Activated T-helper 1 cell treated with anti-CD3 and anti-CD28 coated beads, Interleukin-2, amount 50 U/mL, for 16 hours (primary cell): ENCODE measurements around the gene NPC1.
"Not testable (repeated sequence)": the region's sequence is repeated elsewhere in the genome, so short reads cannot be mapped to it uniquely, and the experiment has no call there.

Source experiments
- DNase-seq, 2 donors: peaks; one replicate each; pipeline ENCODE4 v3.0.0-alpha.2; 2020; ENCODE audit warnings: low read depth in 1 of 2, low spot score in 1 of 2

NPC1 gene

DNA sequence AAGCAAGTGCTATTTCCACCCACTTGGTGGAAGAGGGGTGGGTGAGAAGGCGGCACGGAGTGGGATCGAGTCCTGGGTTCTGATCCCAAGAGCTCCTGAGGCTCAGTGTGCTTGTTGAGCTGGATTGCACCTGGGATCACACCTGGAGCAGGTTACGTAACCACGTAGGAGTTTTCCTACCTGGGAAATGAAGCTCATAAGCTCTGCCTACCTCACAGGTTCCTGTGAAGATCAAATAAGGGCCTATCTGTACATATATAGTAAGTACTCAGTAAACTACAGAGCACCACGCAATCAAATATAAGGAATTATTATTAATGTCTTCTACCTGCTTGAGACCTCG, 11.0 kb downstream of the NPC1 start:
- DNase-seq, result no peak

- no peak for DNase-seq
Measured at GRCh38 chr18:23574611-23575308, 11.5 kb downstream of the NPC1 start.

GRCh38 chr18:23573626-23574431, 12.5 kb downstream of the NPC1 start:
- DNase-seq, result no peak

- DNase-seq, result no peak
Measured at GRCh38 chr18:23573020-23573419, 13.3 kb downstream of the NPC1 start.

DNA sequence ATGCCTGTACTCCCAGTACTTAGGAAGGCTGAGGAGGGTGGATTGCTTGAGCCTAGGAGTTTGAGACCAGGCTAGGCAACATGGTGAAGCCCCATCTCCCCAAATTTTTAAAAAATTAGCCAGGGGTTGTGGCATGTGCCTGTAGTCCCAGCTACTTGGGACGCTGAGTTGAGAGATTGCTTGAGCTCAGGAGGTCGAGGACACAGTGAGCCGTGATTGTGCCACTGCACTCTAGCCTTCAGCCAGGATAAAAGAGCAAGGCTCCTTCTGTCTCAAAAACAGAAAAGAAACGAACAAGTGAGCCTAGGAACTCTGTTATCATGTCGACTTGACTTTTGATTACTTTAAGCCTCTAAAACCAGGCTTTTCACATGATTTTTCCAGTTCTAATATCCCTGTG, 13.7 kb downstream of the NPC1 start:
- no peak for DNase-seq

GRCh38 chr18:23572012-23572411, 14.3 kb downstream of the NPC1 start:
- no peak for DNase-seq

DNA sequence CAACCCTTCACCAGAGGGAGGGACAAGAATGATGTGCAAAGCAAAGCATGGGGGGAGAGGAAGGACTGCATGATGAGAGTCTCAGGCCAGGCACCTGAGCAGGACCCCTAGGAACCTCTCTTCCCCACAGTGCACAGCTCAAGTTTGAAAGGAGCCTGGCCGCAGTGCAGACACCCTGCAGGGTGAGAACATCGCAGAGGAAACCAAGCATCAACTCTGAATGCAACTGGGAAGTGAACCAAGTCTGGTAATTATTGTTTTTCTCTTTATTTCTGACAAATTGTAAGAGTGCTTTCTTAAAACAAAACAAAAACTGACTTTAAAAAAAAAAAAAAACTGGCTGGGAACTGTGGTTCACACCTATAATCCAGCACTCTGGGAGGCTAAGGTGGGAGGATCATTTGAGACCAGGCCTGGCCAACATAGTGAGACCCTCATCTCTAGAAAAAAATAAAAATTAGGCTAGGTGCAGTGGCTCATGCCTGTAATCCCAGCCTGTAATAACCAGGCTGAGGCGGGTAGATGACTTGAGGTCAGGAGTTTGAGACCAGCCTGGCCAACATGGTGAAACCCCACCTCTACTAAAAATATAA, 15.3 kb downstream of the NPC1 start:
- DNase-seq, result no peak

GRCh38 chr18:23569299-23570063, 16.8 kb downstream of the NPC1 start:
- no peak for DNase-seq

GRCh38 chr18:23568281-23569138, 17.8 kb downstream of the NPC1 start:
- DNase-seq, result no peak

DNA sequence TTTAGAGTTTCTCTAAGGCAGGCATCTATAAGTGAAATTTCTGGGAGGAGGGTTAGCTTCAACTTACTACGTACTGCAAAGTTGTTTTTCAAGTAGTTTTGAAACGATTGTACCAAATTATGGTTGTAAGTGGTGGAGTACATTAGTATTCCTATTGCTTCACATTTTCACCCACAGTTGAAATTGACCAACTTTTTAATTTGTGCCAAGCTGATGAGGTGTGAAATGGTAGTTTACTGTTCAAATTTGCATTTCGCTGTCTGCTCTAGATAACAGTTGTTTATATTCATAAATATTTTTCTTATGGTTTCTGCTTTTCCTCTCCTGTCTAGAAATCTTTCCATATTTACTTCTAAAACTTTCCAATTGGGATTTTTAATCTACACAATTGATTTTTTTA, 18.6 kb downstream of the NPC1 start:
- no peak for DNase-seq

- no peak for DNase-seq
Measured at GRCh38 chr18:23565916-23566547, 20.3 kb downstream of the NPC1 start.

- DNase-seq, result no peak
Measured at GRCh38 chr18:23563377-23564043, 22.8 kb downstream of the NPC1 start.

DNA sequence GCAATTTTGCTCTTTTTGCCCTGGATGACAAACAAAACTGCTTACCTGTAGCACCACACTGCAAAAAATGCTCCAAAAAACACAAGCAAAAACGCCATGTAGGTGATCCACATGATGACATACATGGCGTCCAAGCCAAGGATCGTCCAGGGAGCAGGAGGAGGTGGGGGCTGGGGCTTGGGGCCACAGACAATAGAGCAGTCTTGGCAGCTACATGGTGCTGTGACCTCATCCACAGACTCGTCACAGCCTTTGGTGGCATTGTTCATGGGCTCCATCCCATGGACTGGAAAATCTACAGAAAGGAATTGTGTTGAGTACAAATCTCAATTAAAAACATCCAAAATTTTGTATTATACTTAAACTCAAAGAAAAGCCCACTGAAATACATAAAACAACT, 26.1 kb downstream of the NPC1 start:
- no peak for DNase-seq

GRCh38 chr18:23557511-23557910, 28.8 kb downstream of the NPC1 start:
- DNase-seq, result not testable (repeated sequence)

DNA sequence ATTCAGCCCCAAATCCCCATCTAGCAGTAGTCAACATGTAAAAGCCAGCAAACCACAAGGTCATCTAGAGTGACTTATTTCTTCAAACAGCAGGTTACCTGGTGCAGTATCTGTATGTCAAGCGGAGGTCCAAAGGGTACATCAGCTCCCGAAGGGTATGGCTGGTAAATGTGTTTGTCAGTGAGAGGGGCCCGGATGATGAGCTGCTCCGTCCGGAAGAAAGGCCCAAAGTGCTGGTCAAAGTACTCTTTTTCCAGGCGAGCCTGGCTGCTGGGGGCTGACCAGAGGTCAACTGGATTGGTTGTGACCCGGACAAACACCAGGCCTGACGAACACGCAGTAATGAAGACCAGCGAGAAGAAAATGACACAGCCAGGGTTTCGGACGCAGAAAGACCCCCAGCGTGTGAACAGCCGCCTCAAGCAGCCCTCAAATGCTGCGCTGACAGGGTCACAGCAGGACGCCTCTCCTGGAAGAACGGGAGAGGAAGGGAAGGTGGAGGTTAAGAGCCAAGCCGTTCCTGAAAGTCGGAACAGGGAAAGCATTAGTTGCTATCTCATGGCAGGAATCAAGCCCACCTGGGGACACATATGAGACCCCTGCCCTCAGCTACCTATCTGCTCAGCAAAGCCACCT, 30.0 kb downstream of the NPC1 start:
- no peak for DNase-seq

DNA sequence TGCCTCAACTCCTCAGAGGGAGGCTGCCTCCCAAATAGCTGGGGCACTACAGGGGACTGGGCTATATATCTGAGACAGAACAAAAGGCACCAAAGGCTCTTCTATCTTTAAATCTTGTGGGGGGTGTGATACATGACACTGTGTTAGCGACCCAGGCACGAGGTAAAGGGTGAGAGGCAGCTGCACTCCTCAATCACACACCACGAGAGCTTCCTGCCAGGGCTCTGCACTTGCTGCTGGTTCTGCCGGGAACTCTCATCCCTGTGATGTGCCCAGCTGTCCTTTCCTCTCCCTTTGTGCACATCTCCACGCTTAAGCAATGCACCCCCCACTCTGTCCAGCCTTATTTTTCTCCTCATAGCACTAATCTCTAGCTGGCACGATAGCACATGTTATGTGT, 32.4 kb downstream of the NPC1 start:
- DNase-seq, result no peak

GRCh38 chr18:23552505-23552904, 33.8 kb downstream of the NPC1 start:
- DNase-seq, result no peak

DNA sequence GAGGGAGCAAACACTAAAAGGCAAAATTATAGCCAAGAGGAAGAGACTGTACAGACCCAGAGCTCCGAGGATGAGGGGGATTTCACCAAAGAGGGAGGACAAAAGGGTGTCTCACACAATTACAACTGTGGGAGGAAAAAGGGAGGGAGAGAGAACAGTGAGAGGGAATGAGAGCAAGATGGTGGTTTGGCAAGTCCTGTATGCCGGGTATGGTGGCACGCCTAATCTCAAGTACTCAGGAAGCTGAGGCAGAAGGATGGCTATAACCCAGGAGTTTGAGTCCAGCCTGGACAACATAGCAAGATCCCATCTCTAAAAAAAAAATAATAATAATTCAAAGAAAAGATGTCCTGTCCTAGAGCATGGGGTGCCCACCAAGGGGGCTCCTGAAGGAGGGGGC, 34.3 kb downstream of the NPC1 start:
- DNase-seq, result no peak

DNA sequence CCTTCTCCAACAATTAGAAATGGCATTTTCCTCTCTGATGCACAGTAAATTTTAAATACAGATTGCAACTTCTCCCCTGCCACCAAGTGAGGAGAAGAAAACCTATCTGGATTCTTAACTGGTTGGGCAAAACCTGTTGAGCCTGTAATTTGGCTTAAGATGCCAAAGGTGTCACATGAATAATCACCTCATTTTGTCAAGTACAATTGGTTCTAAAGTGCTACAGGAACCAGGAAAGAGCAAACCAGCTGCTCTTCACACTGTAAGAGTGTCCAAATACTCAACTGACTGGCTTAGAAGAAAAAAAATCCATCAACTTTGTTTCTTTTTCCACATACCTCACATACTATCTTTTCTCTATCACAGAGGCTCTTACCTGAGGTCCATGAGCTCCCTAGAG, 35.4 kb downstream of the NPC1 start:
- no peak for DNase-seq
